HepG2 (cell line): ENCODE data around the gene ZNF177. TPM values are rescaled to one million over a fixed set of nuclear protein-coding genes. Genes with fewer than 3 reads are reported as not detected.

ENCODE experiments used
- ATAC-seq: fragments of 200-7000 bp; cut with Tn5 transposase; 3 replicates; pipeline ENCODE4 v1.9.1; 2020; ENCODE audit warnings: mild to moderate bottlenecking, moderate library complexity
- BruUV-seq: library from RNA; stranded (reverse); fragments of 400-500 nt; replicated peaks from 2 replicates; lab custom pipeline; 2021; lab: Mats Ljungman, UMichigan
- CTCF ChIA-PET: fragments of 300-600 bp; formaldehyde crosslinking; extraction: SDS; loops from one replicate; lab custom pipeline; 2021; ENCODE audit warnings: low total read pairs, inconsistent platforms, low intra/inter-chr PET ratio; lab: Yijun Ruan, JAX
- POLR2A ChIA-PET: fragments of 350-600 bp; sonication (Branson Sonifier 250); formaldehyde crosslinking; loops from one replicate; lab custom pipeline; 2020; ENCODE audit warnings: antibody characterized with exemption, inconsistent platforms; lab: Yijun Ruan, JAX
- DNase-seq: peaks from one replicate; pipeline ENCODE4 v3.0.0-alpha.2; 2015; ENCODE audit warnings: low spot score
- FAIRE-seq: peaks from 3 replicates; lab custom pipeline; 2011; peaks lifted over from hg19 to GRCh38; lab: Jason Lieb, UNC
- H2AFZ ChIP-seq: one replicate; pipeline ENCODE4 v1.6.1; 2011; ENCODE audit warnings: low read length, inconsistent platforms
- H3K27ac ChIP-seq: fragments of 300-600 bp; 3 replicates; pipeline ENCODE4 v1.8.0; 2011; ENCODE audit warnings: mixed run types, mild to moderate bottlenecking, mixed read lengths, low read length, inconsistent platforms; ENCODE audit not compliant: insufficient read depth; ENCODE audit errors: extremely low read length
- H3K27me3 ChIP-seq, 2 experiments: fragments of 200-600 bp in 1 of 2; 2 replicates in 1 of 2; 3 replicates in 1 of 2; pipeline versions ENCODE4 v1.6.0 to v1.8.0; 2011; ENCODE audit warnings: low read length in 2 of 2, mild to moderate bottlenecking in 2 of 2, moderate library complexity in 2 of 2, inconsistent platforms in 1 of 2; ENCODE audit not compliant: insufficient read depth in 2 of 2, control insufficient read depth in 1 of 2
- H3K36me3 ChIP-seq, 2 experiments: fragments of 200-600 bp in 1 of 2; replicated peaks in 1 of 2; 2 replicates in 1 of 2; 3 replicates in 1 of 2; pipeline versions ENCODE4 v1.5.1 to v1.8.0; 2011; ENCODE audit warnings: low read length in 2 of 2, inconsistent platforms in 1 of 2; ENCODE audit not compliant: insufficient read depth in 2 of 2, control insufficient read depth in 1 of 2
- H3K4me1 ChIP-seq: 2 replicates; pipeline ENCODE4 v1.5.1; 2012; ENCODE audit warnings: low read length, inconsistent platforms; ENCODE audit not compliant: insufficient read depth
- H3K4me2 ChIP-seq: 2 replicates; pipeline ENCODE4 v1.6.0; 2011; ENCODE audit warnings: low read depth, low read length, inconsistent platforms
- H3K4me3 ChIP-seq, 3 experiments: fragments of 200-600 bp in 1 of 3; sonication (generic), shearing (Covaris generic) in 1 of 3; replicated peaks in 1 of 3; 2 replicates each; pipeline ENCODE4 v1.5.1; 2011 to 2016; ENCODE audit warnings: low read length in 3 of 3, inconsistent platforms in 2 of 3, low read depth in 2 of 3, mild to moderate bottlenecking in 2 of 3, control low read depth in 1 of 3, mixed read lengths in 1 of 3; ENCODE audit not compliant: insufficient read depth in 1 of 3
- H3K79me2 ChIP-seq: one replicate; pipeline ENCODE4 v1.6.1; 2011; ENCODE audit warnings: low read length, inconsistent platforms; ENCODE audit not compliant: insufficient read depth
- H3K9ac ChIP-seq: 2 replicates; pipeline ENCODE4 v1.6.0; 2011; ENCODE audit warnings: mild to moderate bottlenecking, low read depth, low read length, inconsistent platforms; ENCODE audit not compliant: insufficient read depth
- H3K9me3 ChIP-seq: 2 replicates; pipeline ENCODE4 v1.5.1; 2012; ENCODE audit warnings: mild to moderate bottlenecking, low read length
- H4K20me1 ChIP-seq: 2 replicates; pipeline ENCODE4 v1.6.0; 2011; ENCODE audit warnings: inconsistent platforms, mild to moderate bottlenecking, low read length, moderate library complexity; ENCODE audit not compliant: insufficient read depth
- ARHGAP35 ChIP-seq: sonication (generic); formaldehyde crosslinking; IDR thresholded peaks from 2 replicates; pipeline ENCODE4 v1.9.0; 2022; ENCODE audit warnings: mild to moderate bottlenecking, inconsistent platforms, moderate library complexity, missing genetic modification reagents, borderline replicate concordance
- CHD4 ChIP-seq: fragments of 200-600 bp; sonication (generic); IDR thresholded peaks from 2 replicates; pipeline ENCODE4 v1.7.0; 2017; ENCODE audit warnings: mild to moderate bottlenecking, low read length, borderline replicate concordance
- EZH2 ChIP-seq: conservative IDR thresholded peaks from 2 replicates; pipeline ENCODE4 v1.6.1; 2012; ENCODE audit warnings: mild to moderate bottlenecking, low read depth, low read length, moderate library complexity
- HOXA7 ChIP-seq: sonication (generic); formaldehyde crosslinking; IDR thresholded peaks from 2 replicates; pipeline ENCODE4 v1.8.1; 2022; ENCODE audit warnings: mild to moderate bottlenecking, missing genetic modification reagents, moderate library complexity
- TOPORS ChIP-seq: sonication (generic); formaldehyde crosslinking; IDR thresholded peaks from 2 replicates; pipeline ENCODE4 v1.8.0; 2023; ENCODE audit warnings: mild to moderate bottlenecking, missing genetic modification reagents
- ZFP36 ChIP-seq: fragments of 150-350 bp; IDR thresholded peaks from 2 replicates; pipeline ENCODE4 v1.6.1; 2018; ENCODE audit warnings: borderline replicate concordance, low read length, low read depth; ENCODE audit not compliant: partially characterized antibody
- ZNF180 ChIP-seq: sonication (generic); formaldehyde crosslinking; IDR thresholded peaks from 2 replicates; pipeline ENCODE4 v1.4.0; 2020; ENCODE audit warnings: low read depth, missing genetic modification reagents, borderline replicate concordance
- ZNF430 ChIP-seq: sonication (generic); formaldehyde crosslinking; IDR thresholded peaks from 2 replicates; pipeline ENCODE4 v1.9.0; 2021; ENCODE audit warnings: mild to moderate bottlenecking, missing genetic modification reagents
- ZNF569 ChIP-seq: sonication (generic); formaldehyde crosslinking; IDR thresholded peaks from 2 replicates; pipeline ENCODE4 v1.5.0; 2020; ENCODE audit warnings: mild to moderate bottlenecking, missing genetic modification reagents, moderate library complexity, borderline replicate concordance
- WGBS: methylation state at CpG from one replicate; pipeline ENCODE4 v1.1.6; 2017; ENCODE audit warnings: low lambda C conversion rate; 5-methylcytosine and 5-hydroxymethylcytosine counted together
- in situ Hi-C: cut with HindIII; loops from 2 replicates; pipeline ENCODE4 v1.10.0; 2017; ENCODE audit warnings: low pct_unique_long_range_greater_than_20kb; ENCODE audit not compliant: extremely low pct_ligation_motif_present
- intact Hi-C: fragments of 100-400 bp; cut with micrococcal nuclease; formaldehyde crosslinking; loops from one replicate; pipeline ENCODE4 v1.10.0; 2022; ENCODE audit not compliant: unreplicated experiment
- polyA plus RNA-seq, 8 experiments: library from polyadenylated mRNA; depleted of rRNA in 3 of 8; stranded (reverse) in 7 of 8; unstranded in 1 of 8; fragments of >200 nt; fragmentation: Illumina TruSeq in 4 of 8; extraction: Trizol in 4 of 8; gene quantifications; 2 replicates each; pipeline versions ENCODE4 v1.2.1 to v1.2.3, GENCODE V29; 2011 to 2016; ENCODE audit warnings: low read depth in 4 of 8, missing spikeins in 1 of 8, mixed read lengths in 1 of 8; ENCODE audit not compliant: insufficient read depth in 1 of 8
- total RNA-seq, 5 experiments: library from RNA; depleted of rRNA; stranded (reverse); fragments of >200 nt; fragmentation: Illumina TruSeq; extraction: Trizol; gene quantifications; 2 replicates each; pipeline ENCODE4 v1.2.3, GENCODE V29; 2016; ENCODE audit warnings: low read depth in 1 of 5
- TF ChIP-seq, protein P1 (sequence below): sonication (generic); formaldehyde crosslinking; IDR thresholded peaks from 2 replicates; pipeline ENCODE4 v1.5.0; 2020; ENCODE audit warnings: mild to moderate bottlenecking, missing genetic modification reagents, moderate library complexity
- TF ChIP-seq, protein P2 (sequence below): sonication (generic); formaldehyde crosslinking; IDR thresholded peaks from 2 replicates; pipeline ENCODE4 v1.5.0; 2020; ENCODE audit warnings: missing genetic modification reagents
- TF ChIP-seq, protein P3 (sequence below): sonication (generic); formaldehyde crosslinking; IDR thresholded peaks from 2 replicates; pipeline ENCODE4 v1.5.1; 2020; ENCODE audit warnings: mild to moderate bottlenecking, missing genetic modification reagents, moderate library complexity
- TF ChIP-seq, protein P4 (sequence below): sonication (generic); formaldehyde crosslinking; IDR thresholded peaks from 2 replicates; pipeline ENCODE4 v1.4.0; 2020; ENCODE audit warnings: missing genetic modification reagents

Gene ZNF177
- total and polyA plus RNA-seq, 2 of the 13 experiments (the other 11 are each of a cell fraction or from before 2014, with no cell fraction given), result 0.62 to 0.71 TPM

DNA sequence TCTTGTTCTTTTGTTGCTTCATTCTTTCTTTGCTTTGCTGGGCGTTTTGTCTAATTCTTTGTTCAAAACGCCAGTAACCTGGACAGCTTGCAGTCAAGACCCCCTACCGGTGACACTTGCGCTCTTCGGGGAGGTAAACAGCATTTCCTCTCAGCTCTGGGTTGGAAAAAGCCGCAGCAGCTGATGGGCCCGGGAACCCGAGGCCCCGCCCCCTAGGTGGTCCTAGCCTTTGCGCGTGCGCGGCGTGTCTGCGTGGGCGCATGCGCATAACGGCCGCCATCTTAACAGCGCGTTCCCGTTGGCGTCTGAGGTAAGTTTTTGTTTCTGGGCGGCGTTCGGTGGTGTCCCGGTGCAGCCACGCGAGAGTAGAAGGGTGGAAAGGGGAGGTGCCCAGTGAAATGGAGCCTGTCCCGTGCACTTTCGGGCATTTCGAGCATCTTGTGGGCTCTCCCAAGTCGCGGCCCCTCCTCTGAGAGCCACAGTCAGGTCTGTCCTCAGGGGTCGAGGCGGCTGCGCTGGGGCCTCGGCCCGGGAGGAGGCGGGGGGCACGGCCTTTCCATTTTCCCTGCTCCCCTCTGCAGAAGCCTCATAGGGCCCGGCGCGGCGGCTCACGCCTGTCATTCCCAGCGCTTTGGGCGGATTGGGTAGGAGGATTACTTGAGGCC, 38.8 kb upstream of the ZNF177 start, which contains the start of gene ZNF559 (continued):
- TF ChIP-seq ZNF180 (no peak), ZNF430 (CRISPR knock-in tag) (no peak), HOXA7 (no peak), TOPORS (CRISPR knock-in tag) (peak; percentile 48; the same call in 1 of the 2 replicates), ARHGAP35 (no peak)
- TF ChIP-seq, protein P1, sequence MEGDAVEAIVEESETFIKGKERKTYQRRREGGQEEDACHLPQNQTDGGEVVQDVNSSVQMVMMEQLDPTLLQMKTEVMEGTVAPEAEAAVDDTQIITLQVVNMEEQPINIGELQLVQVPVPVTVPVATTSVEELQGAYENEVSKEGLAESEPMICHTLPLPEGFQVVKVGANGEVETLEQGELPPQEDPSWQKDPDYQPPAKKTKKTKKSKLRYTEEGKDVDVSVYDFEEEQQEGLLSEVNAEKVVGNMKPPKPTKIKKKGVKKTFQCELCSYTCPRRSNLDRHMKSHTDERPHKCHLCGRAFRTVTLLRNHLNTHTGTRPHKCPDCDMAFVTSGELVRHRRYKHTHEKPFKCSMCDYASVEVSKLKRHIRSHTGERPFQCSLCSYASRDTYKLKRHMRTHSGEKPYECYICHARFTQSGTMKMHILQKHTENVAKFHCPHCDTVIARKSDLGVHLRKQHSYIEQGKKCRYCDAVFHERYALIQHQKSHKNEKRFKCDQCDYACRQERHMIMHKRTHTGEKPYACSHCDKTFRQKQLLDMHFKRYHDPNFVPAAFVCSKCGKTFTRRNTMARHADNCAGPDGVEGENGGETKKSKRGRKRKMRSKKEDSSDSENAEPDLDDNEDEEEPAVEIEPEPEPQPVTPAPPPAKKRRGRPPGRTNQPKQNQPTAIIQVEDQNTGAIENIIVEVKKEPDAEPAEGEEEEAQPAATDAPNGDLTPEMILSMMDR (CRISPR knock-in tag), result peak; percentile 30; the same call in 1 of the 2 replicates

DNA sequence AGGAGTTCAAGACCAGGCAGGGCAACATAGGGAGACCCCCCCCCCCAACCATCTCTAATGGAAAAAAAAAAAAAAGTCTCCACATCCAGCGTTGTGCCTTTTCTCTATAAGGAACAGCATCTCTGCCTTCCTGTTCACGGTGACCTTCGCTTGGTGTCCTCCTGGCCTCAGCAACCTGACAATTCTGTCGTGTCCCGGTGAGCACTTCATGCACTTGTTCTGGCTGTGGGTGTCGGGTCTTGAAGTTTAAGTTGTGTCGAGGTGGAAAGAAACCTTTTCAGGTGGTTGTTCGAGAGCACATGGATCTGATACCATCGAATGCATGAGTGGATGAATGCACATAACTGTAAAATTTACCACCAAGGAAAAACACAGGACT, 38.2 kb upstream of the ZNF177 start:
- H3K36me3 ChIP-seq, result 0 out of 5 replicates have a peak, but pooled peaks cover 0 to 3% of the 10 kb centered on the region in 2 experiments
- no peak for DNase-seq
- in situ Hi-C loops, result no loop called here
- peak overlapping the region; percentile 71 for H3K4me2 ChIP-seq
- intact Hi-C loops, result no loop called here
- 65% methylated on average over 9 of the region's 9 CpGs for WGBS
- H3K27ac ChIP-seq, result peak overlapping the region; percentile 74
- H2AFZ ChIP-seq, result no peak overlapping the region
- ChIA-PET CTCF (no interaction called here), POLR2A (no interaction called here)
- no peaks in the 10 kb centered on the region for H4K20me1 ChIP-seq
- peak overlapping the region; percentile 72 for H3K9ac ChIP-seq
- BruUV-seq, result TSS peak; percentile 77
- no peak for FAIRE-seq
- H3K79me2 ChIP-seq, result no peaks in the 10 kb centered on the region
- no peaks in the 10 kb centered on the region for H3K27me3 ChIP-seq
- H3K4me3 ChIP-seq, result peak overlapping the region; percentile 52 to 74 (median 64); a peak in 5 of 6 replicates
- no peak for ATAC-seq
- H3K4me1 ChIP-seq, result 0 out of 2 replicates have a peak, but pooled peaks cover 10% of the 10 kb centered on the region
- H3K9me3 ChIP-seq, result peaks cover 25% of the 10 kb centered on the region
- TF ChIP-seq, protein P2, sequence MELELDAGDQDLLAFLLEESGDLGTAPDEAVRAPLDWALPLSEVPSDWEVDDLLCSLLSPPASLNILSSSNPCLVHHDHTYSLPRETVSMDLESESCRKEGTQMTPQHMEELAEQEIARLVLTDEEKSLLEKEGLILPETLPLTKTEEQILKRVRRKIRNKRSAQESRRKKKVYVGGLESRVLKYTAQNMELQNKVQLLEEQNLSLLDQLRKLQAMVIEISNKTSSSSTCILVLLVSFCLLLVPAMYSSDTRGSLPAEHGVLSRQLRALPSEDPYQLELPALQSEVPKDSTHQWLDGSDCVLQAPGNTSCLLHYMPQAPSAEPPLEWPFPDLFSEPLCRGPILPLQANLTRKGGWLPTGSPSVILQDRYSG (CRISPR knock-in tag), result no peak
- TF ChIP-seq ZNF569 (no peak), ZFP36 (no peak), CHD4 (no peak), EZH2 (no peak)
- TF ChIP-seq, protein P3, sequence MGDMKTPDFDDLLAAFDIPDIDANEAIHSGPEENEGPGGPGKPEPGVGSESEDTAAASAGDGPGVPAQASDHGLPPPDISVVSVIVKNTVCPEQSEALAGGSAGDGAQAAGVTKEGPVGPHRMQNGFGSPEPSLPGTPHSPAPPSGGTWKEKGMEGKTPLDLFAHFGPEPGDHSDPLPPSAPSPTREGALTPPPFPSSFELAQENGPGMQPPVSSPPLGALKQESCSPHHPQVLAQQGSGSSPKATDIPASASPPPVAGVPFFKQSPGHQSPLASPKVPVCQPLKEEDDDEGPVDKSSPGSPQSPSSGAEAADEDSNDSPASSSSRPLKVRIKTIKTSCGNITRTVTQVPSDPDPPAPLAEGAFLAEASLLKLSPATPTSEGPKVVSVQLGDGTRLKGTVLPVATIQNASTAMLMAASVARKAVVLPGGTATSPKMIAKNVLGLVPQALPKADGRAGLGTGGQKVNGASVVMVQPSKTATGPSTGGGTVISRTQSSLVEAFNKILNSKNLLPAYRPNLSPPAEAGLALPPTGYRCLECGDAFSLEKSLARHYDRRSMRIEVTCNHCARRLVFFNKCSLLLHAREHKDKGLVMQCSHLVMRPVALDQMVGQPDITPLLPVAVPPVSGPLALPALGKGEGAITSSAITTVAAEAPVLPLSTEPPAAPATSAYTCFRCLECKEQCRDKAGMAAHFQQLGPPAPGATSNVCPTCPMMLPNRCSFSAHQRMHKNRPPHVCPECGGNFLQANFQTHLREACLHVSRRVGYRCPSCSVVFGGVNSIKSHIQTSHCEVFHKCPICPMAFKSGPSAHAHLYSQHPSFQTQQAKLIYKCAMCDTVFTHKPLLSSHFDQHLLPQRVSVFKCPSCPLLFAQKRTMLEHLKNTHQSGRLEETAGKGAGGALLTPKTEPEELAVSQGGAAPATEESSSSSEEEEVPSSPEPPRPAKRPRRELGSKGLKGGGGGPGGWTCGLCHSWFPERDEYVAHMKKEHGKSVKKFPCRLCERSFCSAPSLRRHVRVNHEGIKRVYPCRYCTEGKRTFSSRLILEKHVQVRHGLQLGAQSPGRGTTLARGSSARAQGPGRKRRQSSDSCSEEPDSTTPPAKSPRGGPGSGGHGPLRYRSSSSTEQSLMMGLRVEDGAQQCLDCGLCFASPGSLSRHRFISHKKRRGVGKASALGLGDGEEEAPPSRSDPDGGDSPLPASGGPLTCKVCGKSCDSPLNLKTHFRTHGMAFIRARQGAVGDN (CRISPR knock-in tag), result peak; percentile 0; the same call in 1 of the 2 replicates
- TF ChIP-seq, protein P4, sequence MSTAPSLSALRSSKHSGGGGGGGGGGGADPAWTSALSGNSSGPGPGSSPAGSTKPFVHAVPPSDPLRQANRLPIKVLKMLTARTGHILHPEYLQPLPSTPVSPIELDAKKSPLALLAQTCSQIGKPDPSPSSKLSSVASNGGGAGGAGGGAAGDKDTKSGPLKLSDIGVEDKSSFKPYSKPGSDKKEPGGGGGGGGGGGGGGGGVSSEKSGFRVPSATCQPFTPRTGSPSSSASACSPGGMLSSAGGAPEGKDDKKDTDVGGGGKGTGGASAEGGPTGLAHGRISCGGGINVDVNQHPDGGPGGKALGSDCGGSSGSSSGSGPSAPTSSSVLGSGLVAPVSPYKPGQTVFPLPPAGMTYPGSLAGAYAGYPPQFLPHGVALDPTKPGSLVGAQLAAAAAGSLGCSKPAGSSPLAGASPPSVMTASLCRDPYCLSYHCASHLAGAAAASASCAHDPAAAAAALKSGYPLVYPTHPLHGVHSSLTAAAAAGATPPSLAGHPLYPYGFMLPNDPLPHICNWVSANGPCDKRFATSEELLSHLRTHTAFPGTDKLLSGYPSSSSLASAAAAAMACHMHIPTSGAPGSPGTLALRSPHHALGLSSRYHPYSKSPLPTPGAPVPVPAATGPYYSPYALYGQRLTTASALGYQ (CRISPR knock-in tag), result no peak
